ENCODE results near the gene WDR31. TPM values are rescaled to one million over a fixed set of nuclear protein-coding genes. Genes with fewer than 3 reads are reported as not detected.

Gene WDR31
- total and polyA plus RNA-seq, 2 of the 4 experiments (the other 2 are of a cell fraction) = 0.29 to 0.36 TPM

- H2BK5ac ChIP-seq (ENCODE audit: low read depth, low read length, poor library complexity, severe bottlenecking) = no peak overlapping the region
- H3K79me1 ChIP-seq (ENCODE audit: low read depth in 1 of 2, low read length in 2 of 2) = no peaks in the 10 kb centered on the region
- no peaks in the 10 kb centered on the region for H3K9me1 ChIP-seq (ENCODE audit: insufficient read depth, low read length)
- in situ Hi-C loops (cut with MboI; ENCODE audit: low sequenced_read_pairs) (no loop called here), dilution Hi-C loops (cut with HindIII; ENCODE audit: low sequenced_read_pairs, unreplicated experiment) (no loop called here), intact Hi-C loops (cut with micrococcal nuclease) (no loop called here)
- no peak overlapping the region for H3K9ac ChIP-seq (ENCODE audit: low read depth, low read length)
- no peak overlapping the region for H3K56ac ChIP-seq (ENCODE audit: extremely low read depth, insufficient read depth, low read length)
- no peak overlapping the region for H4K5ac ChIP-seq (ENCODE audit: low read depth, low read length)
- no peaks in the 10 kb centered on the region for H3K4me1 ChIP-seq (ENCODE audit: control insufficient read depth, insufficient read depth, low read length)
- ATAC-seq (ENCODE audit: low read depth) (no peak), DNase-seq (no peak)
- H3K23ac ChIP-seq (ENCODE audit: low read depth, low read length) = no peak overlapping the region
- no peak overlapping the region for H2BK120ac ChIP-seq (ENCODE audit: low read depth, low read length)
- POLR2A ChIA-PET (ENCODE audit: unreplicated experiment) = no interaction called here
- no peak overlapping the region for H2AK5ac ChIP-seq (ENCODE audit: low read depth, low read length)
- CTCF ChIA-PET = no interaction called here
- H4K91ac ChIP-seq (ENCODE audit: insufficient read depth, low read depth, low read length) = no peak overlapping the region
- BruUV-seq (replicated peaks) = no TSS peak
- H3K4me2 ChIP-seq (ENCODE audit: low read depth, low read length) = no peak overlapping the region
- no peak overlapping the region for H2BK20ac ChIP-seq (ENCODE audit: low read depth, low read length)
- H3K4ac ChIP-seq (ENCODE audit: low read depth, low read length) = no peak overlapping the region
- TF ChIP-seq MXI1 (IDR thresholded peaks at IDR 0.05; ENCODE audit: borderline replicate concordance, low read depth, low read length) (no peak), BHLHE40 (IDR thresholded peaks at IDR 0.05; ENCODE audit: low read depth, low read length) (no peak), ELK1 (IDR thresholded peaks at IDR 0.05; ENCODE audit: borderline replicate concordance, low read depth, low read length) (no peak), CEBPB (IDR thresholded peaks at IDR 0.05; ENCODE audit: low read depth, low read length) (no peak), RAD21 (IDR thresholded peaks at IDR 0.05; ENCODE audit: low read length) (no peak), MAFK (IDR thresholded peaks at IDR 0.05; ENCODE audit: low read depth, low read length) (no peak), CHD1 (IDR thresholded peaks at IDR 0.05; ENCODE audit: low read depth, low read length) (no peak), SMC3 (IDR thresholded peaks at IDR 0.05; ENCODE audit: low read depth, low read length) (no peak)
- no CpG with 5 or more reads among the region's 2 CpGs for WGBS, 2 experiments (ENCODE audit: extremely low coverage in 2 of 2, insufficient read length in 1 of 2)
- H2BK15ac ChIP-seq (ENCODE audit: low read depth, low read length) = no peak overlapping the region
- H3K27ac ChIP-seq (ENCODE audit: insufficient read depth, low read length) = no peak overlapping the region
- H2AFZ ChIP-seq (replicated peaks; ENCODE audit: low read length, poor library complexity) = no peak overlapping the region
- no peaks in the 10 kb centered on the region for H3K36me3 ChIP-seq (ENCODE audit: control insufficient read depth, insufficient read depth, low read length)
- no peaks in the 10 kb centered on the region for H4K20me1 ChIP-seq (ENCODE audit: insufficient read depth, low read length)
- H4K8ac ChIP-seq (ENCODE audit: low read depth in 2 of 2, low read length in 2 of 2) = no peak overlapping the region
- H3K18ac ChIP-seq (ENCODE audit: low read depth, low read length) = no peak overlapping the region
- no peak overlapping the region for H3K4me3 ChIP-seq (ENCODE audit: insufficient read depth, low read depth, low read length)
- peaks cover 2% of the 10 kb centered on the region; the same call in 1 of the 2 replicates for H3K9me3 ChIP-seq (ENCODE audit: control insufficient read depth, insufficient read depth, low read length)
- H2AK9ac ChIP-seq (replicated peaks; ENCODE audit: low read depth, low read length, poor library complexity) = no peak overlapping the region
- H3K27me3 ChIP-seq (ENCODE audit: control insufficient read depth, insufficient read depth, low read length) = peaks cover 12% of the 10 kb centered on the region
- H3K14ac ChIP-seq (replicated peaks; ENCODE audit: low read depth, low read length) = no peak overlapping the region; the same call in 1 of the 2 replicates
These were observed 21.0 kb downstream of the WDR31 start for GRCh38 chr9:113319054-113319453.

All from IMR-90 (cell line).